Measurements from ENCODE around the gene ST3GAL4. TPM values are rescaled to one million over a fixed set of nuclear protein-coding genes. Genes with fewer than 3 reads are reported as not detected.
A peak's percentile ranks its signal among the peaks of the same experiment; 100 is the strongest.

The ST3GAL4 gene
- total RNA-seq, 1 donor from 2014 or later, result 8.8 TPM

GRCh38 chr11:126407682-126408288 is 52.3 kb downstream of the ST3GAL4 start:
- peak overlapping the region; percentile 10 for H3K27ac Mint-ChIP-seq
- no peak for DNase-seq (ENCODE audit: low spot score, unreplicated experiment)
- no peaks in the 10 kb centered on the region for H3K9me3 Mint-ChIP-seq (ENCODE audit: low read depth)
- no peaks in the 10 kb centered on the region for H3K27me3 Mint-ChIP-seq
- peaks cover 14% of the 10 kb centered on the region for H3K4me1 Mint-ChIP-seq (ENCODE audit: low read depth)
- TF ChIP-seq CTCF (IDR thresholded peaks at IDR 0.05; ENCODE audit: unreplicated experiment), result no peak
- no peak overlapping the region for H3K4me3 Mint-ChIP-seq (ENCODE audit: low read depth)
- H3K36me3 Mint-ChIP-seq (ENCODE audit: insufficient read depth), result peaks cover 10% of the 10 kb centered on the region

DNA sequence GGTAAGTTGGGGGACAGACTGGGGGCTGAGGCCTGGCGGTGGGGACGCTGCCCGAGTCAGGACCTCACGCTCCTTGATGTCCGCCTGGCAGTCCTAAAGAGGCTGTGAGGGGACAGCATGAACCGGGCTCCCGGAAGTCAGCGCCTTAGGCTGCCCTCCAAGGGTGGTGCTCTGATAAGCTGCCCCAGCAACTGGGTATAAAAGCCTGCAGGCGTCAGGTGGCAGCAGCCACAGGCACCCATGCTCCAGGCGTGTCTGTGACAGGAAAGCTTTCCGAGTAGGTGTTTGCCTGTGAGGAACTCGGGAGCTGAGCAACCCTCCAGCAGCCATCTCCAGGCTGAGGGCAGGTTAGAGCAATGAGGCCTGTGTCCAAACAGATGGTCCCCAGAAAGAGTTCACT is 53.0 kb downstream of the ST3GAL4 start:
- Mint-ChIP-seq H3K27ac (no peak overlapping the region), H3K4me1 (ENCODE audit: low read depth) (peaks cover 14% of the 10 kb centered on the region), H3K27me3 (no peaks in the 10 kb centered on the region), H3K36me3 (ENCODE audit: insufficient read depth) (peaks cover 10% of the 10 kb centered on the region), H3K4me3 (ENCODE audit: low read depth) (no peak overlapping the region), H3K9me3 (ENCODE audit: low read depth) (no peaks in the 10 kb centered on the region)
- DNase-seq (ENCODE audit: low spot score, unreplicated experiment), result no peak
- TF ChIP-seq CTCF (IDR thresholded peaks at IDR 0.05; ENCODE audit: unreplicated experiment), result no peak

GRCh38 chr11:126408901-126409619 is 53.6 kb downstream of the ST3GAL4 start:
- H3K4me1 Mint-ChIP-seq (ENCODE audit: low read depth), result peaks cover 14% of the 10 kb centered on the region
- no peak overlapping the region for H3K4me3 Mint-ChIP-seq (ENCODE audit: low read depth)
- no peak overlapping the region for H3K27ac Mint-ChIP-seq

GRCh38 chr11:126409620-126409985 is 54.1 kb downstream of the ST3GAL4 start:
- no peak for TF ChIP-seq CTCF (IDR thresholded peaks at IDR 0.05; ENCODE audit: unreplicated experiment)

More at GRCh38 chr11:126408901-126409619, 53.6 kb downstream of the ST3GAL4 start:
- Mint-ChIP-seq H3K9me3 (ENCODE audit: low read depth) (no peaks in the 10 kb centered on the region), H3K27me3 (no peaks in the 10 kb centered on the region), H3K36me3 (ENCODE audit: insufficient read depth) (peaks cover 10% of the 10 kb centered on the region)
- no peak for DNase-seq (ENCODE audit: low spot score, unreplicated experiment)
- no peak for TF ChIP-seq CTCF (IDR thresholded peaks at IDR 0.05; ENCODE audit: unreplicated experiment)

GRCh38 chr11:126410649-126411048 is 55.2 kb downstream of the ST3GAL4 start:
- Mint-ChIP-seq H3K4me1 (ENCODE audit: low read depth) (peaks cover 2% of the 10 kb centered on the region), H3K9me3 (ENCODE audit: low read depth) (no peaks in the 10 kb centered on the region), H3K27me3 (no peaks in the 10 kb centered on the region), H3K27ac (no peak overlapping the region), H3K36me3 (ENCODE audit: insufficient read depth) (peaks cover 10% of the 10 kb centered on the region), H3K4me3 (ENCODE audit: low read depth) (no peak overlapping the region)
- DNase-seq (ENCODE audit: low spot score, unreplicated experiment), result no peak
- TF ChIP-seq CTCF (IDR thresholded peaks at IDR 0.05; ENCODE audit: unreplicated experiment), result no peak

More at GRCh38 chr11:126409620-126409985, 54.1 kb downstream of the ST3GAL4 start:
- H3K36me3 Mint-ChIP-seq (ENCODE audit: insufficient read depth), result peaks cover 10% of the 10 kb centered on the region
- H3K27me3 Mint-ChIP-seq, result no peaks in the 10 kb centered on the region
- peaks cover 10% of the 10 kb centered on the region for H3K4me1 Mint-ChIP-seq (ENCODE audit: low read depth)
- no peak overlapping the region for H3K27ac Mint-ChIP-seq
- H3K9me3 Mint-ChIP-seq (ENCODE audit: low read depth), result no peaks in the 10 kb centered on the region
- DNase-seq (ENCODE audit: low spot score, unreplicated experiment), result no peak
- H3K4me3 Mint-ChIP-seq (ENCODE audit: low read depth), result no peak overlapping the region
